HL-60 (cell line): Measurements from ENCODE around the gene UBFD1.

Experiments
- TF ChIP-seq, protein P1 (sequence below): IDR thresholded peaks from one replicate; pipeline ENCODE4 v1.5.1; 2011; ENCODE audit warnings: low read length, control low read depth, inconsistent platforms; ENCODE audit not compliant: insufficient read depth
- TF ChIP-seq, protein P2 (sequence below): IDR thresholded peaks from 2 replicates; pipeline ENCODE4 v1.6.1; 2012; ENCODE audit warnings: low read depth; ENCODE audit not compliant: insufficient replicate concordance

DNA sequence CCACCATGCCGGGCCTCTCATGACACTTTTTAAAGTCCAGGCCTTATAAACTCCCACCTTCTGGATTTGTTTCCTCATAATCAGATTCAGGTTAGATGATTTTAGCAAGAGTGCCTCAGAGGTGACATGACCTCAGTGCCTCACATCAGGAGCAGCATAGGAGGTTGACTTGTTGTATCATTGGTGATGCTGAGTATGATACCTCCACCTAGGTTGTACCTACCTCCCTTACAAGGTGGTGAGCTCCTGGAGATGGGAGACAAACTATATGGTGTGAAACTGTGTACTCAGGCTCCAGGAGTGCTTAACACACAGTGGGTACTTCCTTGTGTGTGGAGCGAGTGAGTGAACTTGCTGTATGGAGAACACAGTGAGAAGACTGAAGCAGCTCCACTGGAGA, 20.0 kb downstream of the UBFD1 start:
- TF ChIP-seq, protein P1, sequence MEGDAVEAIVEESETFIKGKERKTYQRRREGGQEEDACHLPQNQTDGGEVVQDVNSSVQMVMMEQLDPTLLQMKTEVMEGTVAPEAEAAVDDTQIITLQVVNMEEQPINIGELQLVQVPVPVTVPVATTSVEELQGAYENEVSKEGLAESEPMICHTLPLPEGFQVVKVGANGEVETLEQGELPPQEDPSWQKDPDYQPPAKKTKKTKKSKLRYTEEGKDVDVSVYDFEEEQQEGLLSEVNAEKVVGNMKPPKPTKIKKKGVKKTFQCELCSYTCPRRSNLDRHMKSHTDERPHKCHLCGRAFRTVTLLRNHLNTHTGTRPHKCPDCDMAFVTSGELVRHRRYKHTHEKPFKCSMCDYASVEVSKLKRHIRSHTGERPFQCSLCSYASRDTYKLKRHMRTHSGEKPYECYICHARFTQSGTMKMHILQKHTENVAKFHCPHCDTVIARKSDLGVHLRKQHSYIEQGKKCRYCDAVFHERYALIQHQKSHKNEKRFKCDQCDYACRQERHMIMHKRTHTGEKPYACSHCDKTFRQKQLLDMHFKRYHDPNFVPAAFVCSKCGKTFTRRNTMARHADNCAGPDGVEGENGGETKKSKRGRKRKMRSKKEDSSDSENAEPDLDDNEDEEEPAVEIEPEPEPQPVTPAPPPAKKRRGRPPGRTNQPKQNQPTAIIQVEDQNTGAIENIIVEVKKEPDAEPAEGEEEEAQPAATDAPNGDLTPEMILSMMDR, result no peak
- TF ChIP-seq, protein P2, sequence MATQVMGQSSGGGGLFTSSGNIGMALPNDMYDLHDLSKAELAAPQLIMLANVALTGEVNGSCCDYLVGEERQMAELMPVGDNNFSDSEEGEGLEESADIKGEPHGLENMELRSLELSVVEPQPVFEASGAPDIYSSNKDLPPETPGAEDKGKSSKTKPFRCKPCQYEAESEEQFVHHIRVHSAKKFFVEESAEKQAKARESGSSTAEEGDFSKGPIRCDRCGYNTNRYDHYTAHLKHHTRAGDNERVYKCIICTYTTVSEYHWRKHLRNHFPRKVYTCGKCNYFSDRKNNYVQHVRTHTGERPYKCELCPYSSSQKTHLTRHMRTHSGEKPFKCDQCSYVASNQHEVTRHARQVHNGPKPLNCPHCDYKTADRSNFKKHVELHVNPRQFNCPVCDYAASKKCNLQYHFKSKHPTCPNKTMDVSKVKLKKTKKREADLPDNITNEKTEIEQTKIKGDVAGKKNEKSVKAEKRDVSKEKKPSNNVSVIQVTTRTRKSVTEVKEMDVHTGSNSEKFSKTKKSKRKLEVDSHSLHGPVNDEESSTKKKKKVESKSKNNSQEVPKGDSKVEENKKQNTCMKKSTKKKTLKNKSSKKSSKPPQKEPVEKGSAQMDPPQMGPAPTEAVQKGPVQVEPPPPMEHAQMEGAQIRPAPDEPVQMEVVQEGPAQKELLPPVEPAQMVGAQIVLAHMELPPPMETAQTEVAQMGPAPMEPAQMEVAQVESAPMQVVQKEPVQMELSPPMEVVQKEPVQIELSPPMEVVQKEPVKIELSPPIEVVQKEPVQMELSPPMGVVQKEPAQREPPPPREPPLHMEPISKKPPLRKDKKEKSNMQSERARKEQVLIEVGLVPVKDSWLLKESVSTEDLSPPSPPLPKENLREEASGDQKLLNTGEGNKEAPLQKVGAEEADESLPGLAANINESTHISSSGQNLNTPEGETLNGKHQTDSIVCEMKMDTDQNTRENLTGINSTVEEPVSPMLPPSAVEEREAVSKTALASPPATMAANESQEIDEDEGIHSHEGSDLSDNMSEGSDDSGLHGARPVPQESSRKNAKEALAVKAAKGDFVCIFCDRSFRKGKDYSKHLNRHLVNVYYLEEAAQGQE, result no peak
